A549 (cell line): Measurements from ENCODE around the gene RAB10. TPM values are rescaled to one million over a fixed set of nuclear protein-coding genes. Genes with fewer than 3 reads are reported as not detected.
A peak's percentile ranks its signal among the peaks of the same experiment; 100 is the strongest.

Experiments used
- CBX8 ChIP-seq: fragments of 200-600 bp; sonication (generic); IDR thresholded peaks from 2 replicates; pipeline ENCODE4 v1.6.1; 2016
- CEBPB ChIP-seq, 2 experiments: fragments of >200 bp in 1 of 2; sonication (Bioruptor Twin) in 1 of 2; formaldehyde crosslinking in 1 of 2; IDR thresholded peaks; 2 replicates each; pipeline ENCODE4 v1.6.1; 2012 to 2016
- E2F6 ChIP-seq: IDR thresholded peaks from 2 replicates; pipeline ENCODE4 v1.6.1; 2012; ENCODE audit warnings: low read depth, borderline replicate concordance
- GATA3 ChIP-seq: IDR thresholded peaks from 2 replicates; pipeline ENCODE4 v1.6.1; 2012; ENCODE audit warnings: borderline replicate concordance
- HEYL ChIP-seq: fragments of 250-450 bp; sonication (Bioruptor Pico); IDR thresholded peaks from 2 replicates; pipeline ENCODE4 v1.8.0; 2021; ENCODE audit warnings: mild to moderate bottlenecking, moderate library complexity
- HMGXB4 ChIP-seq: fragments of 250-450 bp; sonication (Bioruptor Pico); IDR thresholded peaks from 2 replicates; pipeline ENCODE4 v1.5.0; 2021; ENCODE audit warnings: mild to moderate bottlenecking, moderate library complexity, borderline replicate concordance
- HOXB13 ChIP-seq: fragments of 250-450 bp; sonication (Bioruptor Pico); IDR thresholded peaks from 2 replicates; pipeline ENCODE4 v1.5.0; 2020; ENCODE audit warnings: low read depth, mild to moderate bottlenecking, moderate library complexity
- JUNB ChIP-seq: fragments of >200 bp; sonication (Bioruptor Twin); formaldehyde crosslinking; IDR thresholded peaks from 2 replicates; pipeline ENCODE4 v1.6.1; 2016
- KDM1A ChIP-seq: fragments of 200-600 bp; sonication (generic); IDR thresholded peaks from 2 replicates; pipeline ENCODE4 v1.6.1; 2016; ENCODE audit warnings: low read depth, mild to moderate bottlenecking
- NPAS2 ChIP-seq: fragments of 250-450 bp; sonication (Bioruptor Pico); IDR thresholded peaks from 2 replicates; pipeline ENCODE4 v1.8.0; 2022; ENCODE audit warnings: mild to moderate bottlenecking, moderate library complexity, borderline replicate concordance
- POLR2AphosphoS2 ChIP-seq: conservative IDR thresholded peaks from 2 replicates; pipeline ENCODE4 v1.6.1; 2012; ENCODE audit warnings: low read length, improper control_type of control experiment, inconsistent platforms
- RAD21 ChIP-seq, 2 experiments: fragments of >200 bp in 1 of 2; sonication (Bioruptor Twin) in 1 of 2; formaldehyde crosslinking in 1 of 2; IDR thresholded peaks in 1 of 2; conservative IDR thresholded peaks in 1 of 2; 2 replicates in 1 of 2; 3 replicates in 1 of 2; pipeline ENCODE4 v1.6.1; 2012 to 2018; ENCODE audit warnings: inconsistent platforms in 1 of 2
- SREBF2 ChIP-seq: fragments of 450-650 bp; IDR thresholded peaks from 2 replicates; pipeline ENCODE4 v1.6.1; 2014; ENCODE audit warnings: mild to moderate bottlenecking, moderate library complexity
- TFCP2L1 ChIP-seq: fragments of 250-450 bp; sonication (Bioruptor Pico); IDR thresholded peaks from 2 replicates; pipeline ENCODE4 v1.5.0; 2021; ENCODE audit warnings: mild to moderate bottlenecking
- ZC3H11A ChIP-seq: fragments of 450-650 bp; IDR thresholded peaks from 2 replicates; pipeline ENCODE4 v1.6.1; 2014; ENCODE audit warnings: antibody characterized with exemption, mild to moderate bottlenecking
- ZSCAN20 ChIP-seq: fragments of 250-450 bp; sonication (Bioruptor Pico); IDR thresholded peaks from 2 replicates; pipeline ENCODE4 v1.8.0; 2022; ENCODE audit warnings: mild to moderate bottlenecking, moderate library complexity
- polyA plus RNA-seq, 4 experiments: library from polyadenylated mRNA; depleted of rRNA in 3 of 4; stranded (reverse); fragments of >200 nt; fragmentation: RNase III in 1 of 4; extraction: RNeasy Plus Mini Kit Qiagen cat#74134 plus additional on column Dnase treatment in 1 of 4; gene quantifications; 2 replicates in 3 of 4; 3 replicates in 1 of 4; pipeline ENCODE4 v1.2.3, GENCODE V29; 2011 to 2017
- TF ChIP-seq, protein P1 (sequence below): fragments of 200-600 bp; sonication (generic); IDR thresholded peaks from 2 replicates; pipeline ENCODE4 v1.6.1; 2016; ENCODE audit warnings: antibody characterized with exemption, mild to moderate bottlenecking, moderate library complexity
- TF ChIP-seq, protein P2 (sequence below): fragments of >200 bp; sonication (Bioruptor Twin); formaldehyde crosslinking; IDR thresholded peaks from 3 replicates; pipeline ENCODE4 v1.6.1; 2016
- TF ChIP-seq, protein P3 (sequence below): fragments of >200 bp; sonication (Bioruptor Twin); formaldehyde crosslinking; IDR thresholded peaks from 3 replicates; pipeline ENCODE4 v1.5.1; 2016

Gene RAB10
- polyA plus RNA-seq, 2 of the 4 experiments (the other 2 are of a cell fraction): 272 to 692 TPM

- TF ChIP-seq, protein P1, sequence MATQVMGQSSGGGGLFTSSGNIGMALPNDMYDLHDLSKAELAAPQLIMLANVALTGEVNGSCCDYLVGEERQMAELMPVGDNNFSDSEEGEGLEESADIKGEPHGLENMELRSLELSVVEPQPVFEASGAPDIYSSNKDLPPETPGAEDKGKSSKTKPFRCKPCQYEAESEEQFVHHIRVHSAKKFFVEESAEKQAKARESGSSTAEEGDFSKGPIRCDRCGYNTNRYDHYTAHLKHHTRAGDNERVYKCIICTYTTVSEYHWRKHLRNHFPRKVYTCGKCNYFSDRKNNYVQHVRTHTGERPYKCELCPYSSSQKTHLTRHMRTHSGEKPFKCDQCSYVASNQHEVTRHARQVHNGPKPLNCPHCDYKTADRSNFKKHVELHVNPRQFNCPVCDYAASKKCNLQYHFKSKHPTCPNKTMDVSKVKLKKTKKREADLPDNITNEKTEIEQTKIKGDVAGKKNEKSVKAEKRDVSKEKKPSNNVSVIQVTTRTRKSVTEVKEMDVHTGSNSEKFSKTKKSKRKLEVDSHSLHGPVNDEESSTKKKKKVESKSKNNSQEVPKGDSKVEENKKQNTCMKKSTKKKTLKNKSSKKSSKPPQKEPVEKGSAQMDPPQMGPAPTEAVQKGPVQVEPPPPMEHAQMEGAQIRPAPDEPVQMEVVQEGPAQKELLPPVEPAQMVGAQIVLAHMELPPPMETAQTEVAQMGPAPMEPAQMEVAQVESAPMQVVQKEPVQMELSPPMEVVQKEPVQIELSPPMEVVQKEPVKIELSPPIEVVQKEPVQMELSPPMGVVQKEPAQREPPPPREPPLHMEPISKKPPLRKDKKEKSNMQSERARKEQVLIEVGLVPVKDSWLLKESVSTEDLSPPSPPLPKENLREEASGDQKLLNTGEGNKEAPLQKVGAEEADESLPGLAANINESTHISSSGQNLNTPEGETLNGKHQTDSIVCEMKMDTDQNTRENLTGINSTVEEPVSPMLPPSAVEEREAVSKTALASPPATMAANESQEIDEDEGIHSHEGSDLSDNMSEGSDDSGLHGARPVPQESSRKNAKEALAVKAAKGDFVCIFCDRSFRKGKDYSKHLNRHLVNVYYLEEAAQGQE: no peak
- TF ChIP-seq SREBF2: no peak
- TF ChIP-seq RAD21 (conservative IDR thresholded peaks at IDR 0.05 in 1 of 2, IDR thresholded peaks at IDR 0.05 in 1 of 2): 0 out of 5 replicates have a peak, but pooled peaks of 1 of the 2 experiments have one; percentile 18
- no peak for TF ChIP-seq CBX8
- TF ChIP-seq CEBPB (IDR thresholded peaks at IDR 0.05): no peak
- no peak for TF ChIP-seq HEYL (CRISPR knock-in tag)
- TF ChIP-seq, protein P2, sequence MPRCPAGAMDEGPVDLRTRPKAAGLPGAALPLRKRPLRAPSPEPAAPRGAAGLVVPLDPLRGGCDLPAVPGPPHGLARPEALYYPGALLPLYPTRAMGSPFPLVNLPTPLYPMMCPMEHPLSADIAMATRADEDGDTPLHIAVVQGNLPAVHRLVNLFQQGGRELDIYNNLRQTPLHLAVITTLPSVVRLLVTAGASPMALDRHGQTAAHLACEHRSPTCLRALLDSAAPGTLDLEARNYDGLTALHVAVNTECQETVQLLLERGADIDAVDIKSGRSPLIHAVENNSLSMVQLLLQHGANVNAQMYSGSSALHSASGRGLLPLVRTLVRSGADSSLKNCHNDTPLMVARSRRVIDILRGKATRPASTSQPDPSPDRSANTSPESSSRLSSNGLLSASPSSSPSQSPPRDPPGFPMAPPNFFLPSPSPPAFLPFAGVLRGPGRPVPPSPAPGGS: no peak
- TF ChIP-seq KDM1A: no peak
- TF ChIP-seq POLR2AphosphoS2: no peak; the same call in none of the 2 replicates
- no peak for TF ChIP-seq E2F6
- TF ChIP-seq NPAS2 (CRISPR knock-in tag): no peak
- peak; percentile 69; the same call in 1 of the 2 replicates for TF ChIP-seq JUNB
- TF ChIP-seq ZSCAN20 (CRISPR knock-in tag): 0 out of 2 replicates have a peak, but pooled peaks have one; percentile 17
- TF ChIP-seq TFCP2L1 (CRISPR knock-in tag): no peak
- TF ChIP-seq ZC3H11A: no peak
- TF ChIP-seq HOXB13 (CRISPR knock-in tag): 0 out of 2 replicates have a peak, but pooled peaks have one; percentile 36
- TF ChIP-seq HMGXB4 (CRISPR knock-in tag): no peak
- peak; percentile 66; the same call in 1 of the 2 replicates for TF ChIP-seq GATA3
- TF ChIP-seq, protein P3, sequence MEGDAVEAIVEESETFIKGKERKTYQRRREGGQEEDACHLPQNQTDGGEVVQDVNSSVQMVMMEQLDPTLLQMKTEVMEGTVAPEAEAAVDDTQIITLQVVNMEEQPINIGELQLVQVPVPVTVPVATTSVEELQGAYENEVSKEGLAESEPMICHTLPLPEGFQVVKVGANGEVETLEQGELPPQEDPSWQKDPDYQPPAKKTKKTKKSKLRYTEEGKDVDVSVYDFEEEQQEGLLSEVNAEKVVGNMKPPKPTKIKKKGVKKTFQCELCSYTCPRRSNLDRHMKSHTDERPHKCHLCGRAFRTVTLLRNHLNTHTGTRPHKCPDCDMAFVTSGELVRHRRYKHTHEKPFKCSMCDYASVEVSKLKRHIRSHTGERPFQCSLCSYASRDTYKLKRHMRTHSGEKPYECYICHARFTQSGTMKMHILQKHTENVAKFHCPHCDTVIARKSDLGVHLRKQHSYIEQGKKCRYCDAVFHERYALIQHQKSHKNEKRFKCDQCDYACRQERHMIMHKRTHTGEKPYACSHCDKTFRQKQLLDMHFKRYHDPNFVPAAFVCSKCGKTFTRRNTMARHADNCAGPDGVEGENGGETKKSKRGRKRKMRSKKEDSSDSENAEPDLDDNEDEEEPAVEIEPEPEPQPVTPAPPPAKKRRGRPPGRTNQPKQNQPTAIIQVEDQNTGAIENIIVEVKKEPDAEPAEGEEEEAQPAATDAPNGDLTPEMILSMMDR: no peak
- TF ChIP-seq, all 56 proteins: peak for 12
Measured at GRCh38 chr2:26068602-26069298, 34.9 kb downstream of the RAB10 start (continued).
